PC-9 (cell line): Measurements from ENCODE around the gene TLCD3A.

Source experiments
- EZH2 ChIP-seq: fragments of 200-600 bp; sonication (generic); IDR thresholded peaks from 2 replicates; pipeline ENCODE4 v1.8.0; 2017; ENCODE audit warnings: antibody characterized with exemption, low read depth
- TF ChIP-seq, protein P1 (sequence below): fragments of 200-600 bp; sonication (generic); conservative IDR thresholded peaks from 2 replicates; pipeline ENCODE4 v1.6.1; 2017; ENCODE audit warnings: mixed run types, antibody characterized with exemption, mild to moderate bottlenecking, moderate library complexity

DNA sequence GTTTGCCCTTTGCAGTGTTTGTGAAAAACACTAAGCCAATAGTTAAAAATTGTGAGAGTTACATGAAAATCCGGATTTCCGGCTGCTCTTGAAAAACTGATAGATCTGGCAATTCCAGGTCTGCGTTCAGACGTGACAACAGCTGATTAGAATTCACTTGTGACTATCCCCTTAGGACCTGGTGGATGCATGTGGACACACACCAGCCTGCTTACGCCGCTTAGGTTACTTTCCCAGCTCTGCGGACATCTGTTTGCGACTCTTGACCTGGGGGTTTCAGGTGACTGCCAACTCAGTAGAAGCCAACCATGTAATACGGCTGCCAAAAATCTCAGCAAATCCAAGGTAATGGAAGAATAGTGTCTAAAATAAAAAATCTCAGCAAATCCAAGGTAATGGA lies 42.0 kb upstream of the TLCD3A start:
- TF ChIP-seq, protein P1, sequence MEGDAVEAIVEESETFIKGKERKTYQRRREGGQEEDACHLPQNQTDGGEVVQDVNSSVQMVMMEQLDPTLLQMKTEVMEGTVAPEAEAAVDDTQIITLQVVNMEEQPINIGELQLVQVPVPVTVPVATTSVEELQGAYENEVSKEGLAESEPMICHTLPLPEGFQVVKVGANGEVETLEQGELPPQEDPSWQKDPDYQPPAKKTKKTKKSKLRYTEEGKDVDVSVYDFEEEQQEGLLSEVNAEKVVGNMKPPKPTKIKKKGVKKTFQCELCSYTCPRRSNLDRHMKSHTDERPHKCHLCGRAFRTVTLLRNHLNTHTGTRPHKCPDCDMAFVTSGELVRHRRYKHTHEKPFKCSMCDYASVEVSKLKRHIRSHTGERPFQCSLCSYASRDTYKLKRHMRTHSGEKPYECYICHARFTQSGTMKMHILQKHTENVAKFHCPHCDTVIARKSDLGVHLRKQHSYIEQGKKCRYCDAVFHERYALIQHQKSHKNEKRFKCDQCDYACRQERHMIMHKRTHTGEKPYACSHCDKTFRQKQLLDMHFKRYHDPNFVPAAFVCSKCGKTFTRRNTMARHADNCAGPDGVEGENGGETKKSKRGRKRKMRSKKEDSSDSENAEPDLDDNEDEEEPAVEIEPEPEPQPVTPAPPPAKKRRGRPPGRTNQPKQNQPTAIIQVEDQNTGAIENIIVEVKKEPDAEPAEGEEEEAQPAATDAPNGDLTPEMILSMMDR: no peak
- no peak for TF ChIP-seq EZH2
